Cardiac muscle cell (in vitro differentiated cells and primary cell): ENCODE measurements around the gene NKX1-1. TPM values are rescaled to one million over a fixed set of nuclear protein-coding genes. Genes with fewer than 3 reads are reported as not detected.

Experiments used
- DNase-seq, 2 donors: peaks; one replicate each; pipeline versions ENCODE4 v3.0.0 to v3.0.0-alpha.2; 2010 to 2017; ENCODE audit warnings: low read depth in 1 of 2, low spot score in 1 of 2
- H3K27ac ChIP-seq: fragments of 200-600 bp; sonication (generic); 2 replicates; pipeline ENCODE4 v1.5.1; 2016
- H3K27me3 ChIP-seq: fragments of 200-600 bp; sonication (generic); 2 replicates; pipeline ENCODE4 v1.6.0; 2016; ENCODE audit warnings: control low read depth
- H3K36me3 ChIP-seq: fragments of 200-600 bp; sonication (generic); 2 replicates; pipeline ENCODE4 v1.5.1; 2016; ENCODE audit warnings: control low read depth
- H3K4me1 ChIP-seq: fragments of 200-600 bp; sonication (generic); 2 replicates; pipeline ENCODE4 v1.8.1; 2017; ENCODE audit warnings: low read depth, mild to moderate bottlenecking, mixed run types
- H3K4me3 ChIP-seq: fragments of 200-600 bp; sonication (generic); 2 replicates; pipeline ENCODE4 v1.5.1; 2016; ENCODE audit warnings: mild to moderate bottlenecking
- H3K9me3 ChIP-seq: fragments of 200-600 bp; sonication (generic); 2 replicates; pipeline ENCODE4 v1.5.1; 2017; ENCODE audit warnings: low read depth, mild to moderate bottlenecking, control low read depth
- CTCF ChIP-seq: IDR thresholded peaks from 2 replicates; pipeline ENCODE4 v1.5.1; 2012; ENCODE audit warnings: low read depth, mild to moderate bottlenecking, low read length
- polyA plus RNA-seq: library from polyadenylated mRNA; unstranded; fragments of >200 nt; fragmentation: Nextera tagmentation; extraction: Ambion mirVana; gene quantifications from 2 replicates; pipeline ENCODE4 v1.2.1, GENCODE V29; 2016
- total RNA-seq: library from RNA; depleted of rRNA; stranded (reverse); fragments of >200 nt; gene quantifications from 2 replicates; pipeline ENCODE4 v1.2.3, GENCODE V29; 2016

NKX1-1 gene
- total and polyA plus RNA-seq, 2 experiments from 2014 or later = not detected

GRCh38 chr4:1358421-1359143, 47.7 kb downstream of the NKX1-1 start:
- no peak overlapping the region for H3K27ac ChIP-seq
- no peak overlapping the region for H3K4me3 ChIP-seq
- TF ChIP-seq CTCF = no peak
- H3K4me1 ChIP-seq = no peaks in the 10 kb centered on the region
- no peaks in the 10 kb centered on the region for H3K36me3 ChIP-seq
- DNase-seq = no peak
- no peaks in the 10 kb centered on the region for H3K27me3 ChIP-seq
- H3K9me3 ChIP-seq = no peaks in the 10 kb centered on the region

GRCh38 chr4:1357356-1358248, 48.6 kb downstream of the NKX1-1 start:
- no peaks in the 10 kb centered on the region for H3K36me3 ChIP-seq

GRCh38 chr4:1356181-1356998, 49.9 kb downstream of the NKX1-1 start:
- no peaks in the 10 kb centered on the region for H3K36me3 ChIP-seq
- H3K27ac ChIP-seq = no peak overlapping the region
- H3K9me3 ChIP-seq = no peaks in the 10 kb centered on the region
- no peaks in the 10 kb centered on the region for H3K27me3 ChIP-seq
- TF ChIP-seq CTCF = peak; percentile 90
- H3K4me3 ChIP-seq = no peak overlapping the region
- H3K4me1 ChIP-seq = no peaks in the 10 kb centered on the region
- DNase-seq = peak; percentile 67 to 82

More at GRCh38 chr4:1357356-1358248, 48.6 kb downstream of the NKX1-1 start:
- TF ChIP-seq CTCF = no peak
- Histone ChIP-seq H3K4me1 (no peaks in the 10 kb centered on the region), H3K27ac (no peak overlapping the region), H3K9me3 (no peaks in the 10 kb centered on the region), H3K4me3 (no peak overlapping the region), H3K27me3 (no peaks in the 10 kb centered on the region)
- DNase-seq = no peak

- H3K36me3 ChIP-seq = no peaks in the 10 kb centered on the region
- no peak for TF ChIP-seq CTCF
- H3K4me1 ChIP-seq = no peaks in the 10 kb centered on the region
- no peak for DNase-seq
- no peak overlapping the region for H3K4me3 ChIP-seq
- no peaks in the 10 kb centered on the region for H3K9me3 ChIP-seq
- no peak overlapping the region for H3K27ac ChIP-seq
- H3K27me3 ChIP-seq = no peaks in the 10 kb centered on the region
These were observed 50.9 kb downstream of the NKX1-1 start for GRCh38 chr4:1355378-1355777.

- TF ChIP-seq CTCF = no peak
- Histone ChIP-seq H3K9me3 (no peaks in the 10 kb centered on the region), H3K36me3 (no peaks in the 10 kb centered on the region), H3K27me3 (no peaks in the 10 kb centered on the region), H3K27ac (no peak overlapping the region), H3K4me3 (no peak overlapping the region), H3K4me1 (no peaks in the 10 kb centered on the region)
- DNase-seq = no peak
These were observed 51.3 kb downstream of the NKX1-1 start for GRCh38 chr4:1354983-1355275.
